ENCODE results near the gene PPP2R2D.

DNA sequence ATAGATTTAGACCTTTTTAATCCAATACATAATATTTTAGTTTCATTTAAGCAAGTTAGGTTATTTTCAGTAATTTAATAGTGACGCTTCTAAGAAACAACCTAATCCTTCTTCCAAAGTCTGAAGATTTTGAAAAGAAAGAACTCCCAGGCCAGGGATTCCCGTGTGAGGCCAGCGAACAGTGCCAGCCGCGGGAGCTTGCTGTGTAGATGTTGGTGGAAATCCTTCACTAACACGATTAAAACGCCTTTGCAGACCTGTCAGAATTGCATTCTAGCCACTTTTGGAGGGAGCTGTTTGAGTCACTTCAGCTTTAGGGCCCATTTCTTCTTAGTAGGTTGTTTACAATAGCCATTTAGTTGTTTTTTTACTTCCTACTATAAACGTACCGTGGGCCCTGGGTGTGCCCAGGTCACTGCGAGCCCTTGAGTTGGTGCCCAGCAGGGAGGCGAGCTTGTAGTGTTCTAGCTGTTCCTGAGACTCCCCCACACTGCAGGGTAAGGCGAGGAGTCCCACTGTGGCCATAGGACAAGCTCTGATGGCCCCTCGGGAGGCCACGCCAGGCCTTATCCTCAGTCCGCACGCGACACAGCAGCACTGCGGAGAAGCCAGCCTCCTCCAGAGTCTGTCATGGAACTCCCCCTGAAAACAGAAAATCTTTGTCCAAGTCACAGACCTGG is 32.3 kb downstream of the PPP2R2D start:
- TF ChIP-seq POLR2A (IDR thresholded peaks at IDR 0.05; ENCODE audit: low read depth): no peak
- TF ChIP-seq, protein P1, sequence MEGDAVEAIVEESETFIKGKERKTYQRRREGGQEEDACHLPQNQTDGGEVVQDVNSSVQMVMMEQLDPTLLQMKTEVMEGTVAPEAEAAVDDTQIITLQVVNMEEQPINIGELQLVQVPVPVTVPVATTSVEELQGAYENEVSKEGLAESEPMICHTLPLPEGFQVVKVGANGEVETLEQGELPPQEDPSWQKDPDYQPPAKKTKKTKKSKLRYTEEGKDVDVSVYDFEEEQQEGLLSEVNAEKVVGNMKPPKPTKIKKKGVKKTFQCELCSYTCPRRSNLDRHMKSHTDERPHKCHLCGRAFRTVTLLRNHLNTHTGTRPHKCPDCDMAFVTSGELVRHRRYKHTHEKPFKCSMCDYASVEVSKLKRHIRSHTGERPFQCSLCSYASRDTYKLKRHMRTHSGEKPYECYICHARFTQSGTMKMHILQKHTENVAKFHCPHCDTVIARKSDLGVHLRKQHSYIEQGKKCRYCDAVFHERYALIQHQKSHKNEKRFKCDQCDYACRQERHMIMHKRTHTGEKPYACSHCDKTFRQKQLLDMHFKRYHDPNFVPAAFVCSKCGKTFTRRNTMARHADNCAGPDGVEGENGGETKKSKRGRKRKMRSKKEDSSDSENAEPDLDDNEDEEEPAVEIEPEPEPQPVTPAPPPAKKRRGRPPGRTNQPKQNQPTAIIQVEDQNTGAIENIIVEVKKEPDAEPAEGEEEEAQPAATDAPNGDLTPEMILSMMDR (IDR thresholded peaks at IDR 0.05): no peak
